Progenitor cell of endocrine pancreas (in vitro differentiated cells): ENCODE measurements around the gene GMDS. TPM values are rescaled to one million over a fixed set of nuclear protein-coding genes. Genes with fewer than 3 reads are reported as not detected.

Experiments
- DNase-seq: peaks from one replicate; pipeline ENCODE4 v3.0.0; 2021; ENCODE audit warnings: low spot score; ENCODE audit not compliant: unreplicated experiment
- H3K27ac Mint-ChIP-seq: 2 replicates; pipeline ENCODE4 v1.8.0; 2021; ENCODE audit warnings: mild to moderate bottlenecking, moderate library complexity, mixed read lengths
- H3K27me3 Mint-ChIP-seq: 2 replicates; pipeline ENCODE4 v1.8.0; 2021; ENCODE audit warnings: mixed read lengths
- H3K36me3 Mint-ChIP-seq: 2 replicates; pipeline ENCODE4 v1.8.0; 2022; ENCODE audit warnings: mixed read lengths; ENCODE audit not compliant: insufficient read depth
- H3K4me1 Mint-ChIP-seq: 2 replicates; pipeline ENCODE4 v1.8.0; 2021; ENCODE audit warnings: low read depth, mixed read lengths
- H3K4me3 Mint-ChIP-seq: 2 replicates; pipeline ENCODE4 v1.8.0; 2021; ENCODE audit warnings: low read depth, mild to moderate bottlenecking, moderate library complexity, mixed read lengths
- H3K9me3 Mint-ChIP-seq: 2 replicates; pipeline ENCODE4 v1.8.0; 2021; ENCODE audit warnings: low read depth, mixed read lengths
- CTCF ChIP-seq: fragments of 200-600 bp; sonication (generic); IDR thresholded peaks from one replicate; pipeline ENCODE4 v1.5.0; 2021; ENCODE audit warnings: antibody characterized with exemption, mild to moderate bottlenecking; ENCODE audit not compliant: unreplicated experiment
- total RNA-seq: library from RNA; stranded (reverse); gene quantifications from 2 replicates; pipeline ENCODE4 v1.2.1, GENCODE V29; 2021

GMDS gene
- total RNA-seq, 1 donor from 2014 or later, result 17.2 TPM

- TF ChIP-seq CTCF, result no peak
- no peaks in the 10 kb centered on the region for H3K9me3 Mint-ChIP-seq
- peaks cover 39% of the 10 kb centered on the region for H3K27me3 Mint-ChIP-seq
- H3K27ac Mint-ChIP-seq, result no peak overlapping the region
- H3K4me3 Mint-ChIP-seq, result no peak overlapping the region
- H3K4me1 Mint-ChIP-seq, result peaks cover 64% of the 10 kb centered on the region
- no peak for DNase-seq
- no peaks in the 10 kb centered on the region for H3K36me3 Mint-ChIP-seq
Measured at GRCh38 chr6:1869769-1870168, 375.6 kb downstream of the GMDS start.

GRCh38 chr6:1869308-1869707 is 376.1 kb downstream of the GMDS start:
- no peaks in the 10 kb centered on the region for H3K36me3 Mint-ChIP-seq
- TF ChIP-seq CTCF, result no peak
- no peaks in the 10 kb centered on the region for H3K9me3 Mint-ChIP-seq
- H3K4me1 Mint-ChIP-seq, result peaks cover 68% of the 10 kb centered on the region
- no peak overlapping the region for H3K4me3 Mint-ChIP-seq
- peaks cover 39% of the 10 kb centered on the region for H3K27me3 Mint-ChIP-seq
- H3K27ac Mint-ChIP-seq, result no peak overlapping the region
- DNase-seq, result no peak

GRCh38 chr6:1868561-1869261 is 376.7 kb downstream of the GMDS start:
- no peak overlapping the region for H3K4me3 Mint-ChIP-seq
- no peak for DNase-seq
- TF ChIP-seq CTCF, result no peak
- no peaks in the 10 kb centered on the region for H3K36me3 Mint-ChIP-seq
- H3K27me3 Mint-ChIP-seq, result peaks cover 35% of the 10 kb centered on the region
- H3K4me1 Mint-ChIP-seq, result peaks cover 70% of the 10 kb centered on the region
- no peaks in the 10 kb centered on the region for H3K9me3 Mint-ChIP-seq
- no peak overlapping the region for H3K27ac Mint-ChIP-seq

GRCh38 chr6:1867197-1867596 is 378.2 kb downstream of the GMDS start:
- peak overlapping the region; percentile 39 for H3K27ac Mint-ChIP-seq

GRCh38 chr6:1865585-1865984 is 379.8 kb downstream of the GMDS start:
- Mint-ChIP-seq H3K27me3 (peaks cover 20% of the 10 kb centered on the region), H3K36me3 (no peaks in the 10 kb centered on the region), H3K4me1 (peaks cover 50% of the 10 kb centered on the region), H3K9me3 (no peaks in the 10 kb centered on the region), H3K27ac (no peak overlapping the region), H3K4me3 (peak overlapping the region; percentile 7)
- TF ChIP-seq CTCF, result no peak
- DNase-seq, result no peak

More at GRCh38 chr6:1867197-1867596, 378.2 kb downstream of the GMDS start:
- Mint-ChIP-seq H3K9me3 (no peaks in the 10 kb centered on the region), H3K4me3 (no peak overlapping the region), H3K27me3 (peaks cover 23% of the 10 kb centered on the region), H3K36me3 (no peaks in the 10 kb centered on the region), H3K4me1 (peaks cover 58% of the 10 kb centered on the region)
- no peak for DNase-seq
- no peak for TF ChIP-seq CTCF
